GM18867 (cell line): ENCODE results near the gene DUS3L.
A peak's percentile ranks its signal among the peaks of the same experiment; 100 is the strongest.

Experiments used
- ATAC-seq: cut with Tn5 transposase; IDR thresholded peaks from one replicate; pipeline ENCODE4 v1.9.1; 2021; ENCODE audit warnings: mild to moderate bottlenecking, moderate library complexity; ENCODE audit not compliant: unreplicated experiment

Gene DUS3L

GRCh38 chr19:5790559-5791520 is at the start of gene DUS3L:
DUS3L (minus strand) TSS chr19:5791163; CDS start chr19:5791141, 22 bp downstream.
- ATAC-seq = peak; percentile 86

- ATAC-seq = no peak
Measured at GRCh38 chr19:5839065-5840017, 48.4 kb upstream of the DUS3L start, which contains the start of gene FUT6. FUT6 (minus strand) TSS chr19:5839702; CDS start chr19:5832567, 7,135 bp downstream.

GRCh38 chr19:5838353-5839064 is 47.5 kb upstream of the DUS3L start:
- ATAC-seq = no peak

- no peak for ATAC-seq
Measured at GRCh38 chr19:5837761-5838352, 46.9 kb upstream of the DUS3L start.

DNA sequence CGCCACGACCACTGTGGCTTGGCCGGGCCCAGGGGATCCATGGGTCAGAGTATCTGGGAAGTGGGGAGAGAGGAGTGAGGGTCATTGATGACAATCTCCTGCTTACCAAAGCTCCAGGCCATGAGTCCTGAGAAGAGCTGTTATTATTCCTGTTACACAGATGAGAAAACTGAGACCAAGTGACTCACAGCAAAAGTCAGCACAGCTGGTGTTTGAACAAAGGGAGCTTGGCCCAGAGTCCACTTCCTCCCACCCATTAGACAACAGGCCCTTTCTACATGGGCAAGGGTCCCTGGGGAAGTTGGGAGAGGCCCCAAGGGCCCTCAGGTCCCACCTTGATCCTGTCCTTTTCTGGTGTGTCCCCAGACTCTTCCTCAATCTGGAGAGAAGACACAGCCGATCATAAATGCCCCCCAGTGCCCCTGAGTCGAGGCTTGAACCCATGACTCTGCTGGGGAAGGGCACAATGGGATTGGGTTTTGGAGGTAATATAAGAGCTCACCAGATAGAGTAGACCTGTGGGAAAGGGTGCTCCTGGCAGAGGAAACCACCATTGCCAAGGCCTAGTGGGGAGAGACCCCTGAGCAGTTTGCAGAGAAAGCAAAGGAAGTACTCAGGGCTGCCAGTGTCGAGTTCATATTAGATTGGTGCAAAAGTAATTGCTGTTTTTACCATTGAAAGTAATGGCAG is 41.7 kb upstream of the DUS3L start:
- no peak for ATAC-seq

DNA sequence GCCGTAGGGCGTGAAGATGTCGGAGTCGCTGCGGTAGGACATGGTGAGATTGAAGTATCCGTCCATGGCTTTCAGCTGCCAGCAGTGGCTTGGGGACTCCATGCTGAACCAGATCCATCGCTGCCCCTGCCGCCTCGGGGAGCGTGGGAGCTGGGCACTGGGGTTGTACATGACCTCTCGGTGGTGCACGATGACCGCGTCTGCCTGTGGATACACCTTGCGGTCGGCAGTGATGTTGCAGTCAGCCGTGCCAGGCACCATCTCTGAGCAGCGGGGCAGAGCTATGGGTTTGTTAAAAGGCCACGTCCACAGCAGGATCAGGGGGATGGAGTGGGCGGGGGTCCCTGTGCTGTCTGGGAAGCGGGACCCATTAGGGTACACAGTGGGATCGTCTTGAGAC is 41.1 kb upstream of the DUS3L start:
- no peak for ATAC-seq

DNA sequence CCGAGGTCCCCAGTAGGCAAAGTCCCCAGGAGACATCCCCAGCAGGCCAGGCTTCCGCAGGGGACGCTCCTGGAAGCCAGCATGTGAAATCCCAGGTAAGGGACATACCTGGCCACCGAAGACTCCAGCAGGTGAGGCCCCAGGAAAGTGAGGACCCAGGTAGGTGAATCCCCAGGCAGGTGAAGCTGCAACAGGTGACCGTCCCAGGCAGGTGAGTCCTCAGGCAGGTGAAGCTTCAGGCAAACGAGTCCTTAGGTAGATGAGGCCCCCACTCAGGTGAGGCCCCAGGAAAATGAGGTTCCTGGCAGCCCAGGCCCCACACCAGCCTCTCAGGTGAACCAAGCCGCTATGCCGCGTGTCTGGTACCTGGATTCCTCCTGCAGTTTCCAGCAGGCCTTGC is 40.2 kb upstream of the DUS3L start:
- no peak for ATAC-seq

GRCh38 chr19:5829567-5830310 is 38.8 kb upstream of the DUS3L start:
- no peak for ATAC-seq

- no peak for ATAC-seq
Measured at GRCh38 chr19:5828661-5829566, 38.0 kb upstream of the DUS3L start.

DNA sequence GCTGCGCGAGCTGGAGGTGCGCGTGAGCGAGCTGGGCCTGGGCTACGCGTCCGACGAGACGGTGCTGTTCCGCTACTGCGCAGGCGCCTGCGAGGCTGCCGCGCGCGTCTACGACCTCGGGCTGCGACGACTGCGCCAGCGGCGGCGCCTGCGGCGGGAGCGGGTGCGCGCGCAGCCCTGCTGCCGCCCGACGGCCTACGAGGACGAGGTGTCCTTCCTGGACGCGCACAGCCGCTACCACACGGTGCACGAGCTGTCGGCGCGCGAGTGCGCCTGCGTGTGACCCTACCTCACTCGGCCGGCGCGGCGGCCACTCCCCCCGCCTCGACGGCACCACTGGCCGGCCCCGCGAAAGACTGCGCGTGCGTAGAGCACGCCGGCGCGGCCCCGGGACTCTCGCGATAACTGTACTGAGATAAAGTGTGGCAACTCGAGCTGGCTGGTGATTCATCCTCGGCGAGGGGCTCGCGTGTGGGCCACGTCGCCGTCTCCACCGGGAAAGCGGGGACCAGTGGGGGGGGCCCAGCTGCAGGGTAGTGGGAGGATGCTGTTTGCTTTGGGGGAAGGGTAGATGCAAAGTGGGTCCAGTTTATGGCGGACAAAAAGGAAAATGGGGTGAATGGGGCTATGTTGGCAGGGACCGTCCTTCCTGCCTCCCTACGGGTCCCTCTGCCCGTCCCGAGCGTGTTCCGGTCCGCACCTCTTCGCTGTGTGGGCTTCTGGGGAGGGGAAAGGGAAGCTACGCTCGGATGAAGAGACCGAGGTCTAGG is 37.1 kb upstream of the DUS3L start:
- peak; percentile 67 for ATAC-seq

- ATAC-seq = no peak
Measured at GRCh38 chr19:5827342-5827890, 36.5 kb upstream of the DUS3L start.

DNA sequence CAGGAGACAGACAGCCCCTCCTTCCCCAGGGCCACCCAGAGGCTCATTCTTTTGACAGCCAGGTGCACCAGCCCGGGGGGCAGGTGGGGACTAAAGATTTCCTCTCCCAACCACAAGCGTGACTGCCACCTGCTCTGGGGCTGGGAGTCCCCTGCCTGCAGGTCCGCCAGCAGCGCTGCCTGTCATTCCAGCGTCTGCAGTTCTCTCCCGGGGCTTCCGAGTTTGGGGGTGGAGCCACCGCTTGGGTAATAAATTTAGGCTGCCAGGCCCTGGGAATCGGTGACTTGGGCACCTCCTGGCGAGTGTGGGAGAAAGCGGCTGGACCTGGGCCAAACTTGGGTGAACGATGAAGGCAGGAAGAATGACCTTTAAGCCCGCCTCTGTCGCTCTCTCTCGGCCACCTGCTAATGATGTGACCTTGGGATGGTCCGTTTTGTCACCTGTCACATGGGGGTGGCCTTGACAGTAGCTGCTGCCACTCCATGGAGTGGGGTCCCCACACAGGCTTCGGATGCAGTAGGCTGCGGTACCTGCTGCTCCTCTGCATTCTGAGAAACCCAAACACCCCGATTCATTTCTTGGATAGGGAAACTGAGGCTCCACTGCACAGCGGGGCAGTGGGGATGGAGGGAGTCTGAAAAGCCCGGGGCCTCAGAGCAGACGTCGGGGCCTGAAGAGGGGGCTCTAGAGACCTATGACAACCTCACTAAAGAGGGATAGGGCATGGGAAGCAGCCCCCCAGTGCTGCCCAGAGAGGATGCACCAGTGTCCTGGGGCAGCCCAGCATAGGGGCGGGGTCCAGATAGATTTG is 35.8 kb upstream of the DUS3L start:
- ATAC-seq = no peak

GRCh38 chr19:5825178-5825577 is 34.2 kb upstream of the DUS3L start:
- ATAC-seq = no peak

- no peak for ATAC-seq
Measured at GRCh38 chr19:5824751-5825150, 33.8 kb upstream of the DUS3L start.

DNA sequence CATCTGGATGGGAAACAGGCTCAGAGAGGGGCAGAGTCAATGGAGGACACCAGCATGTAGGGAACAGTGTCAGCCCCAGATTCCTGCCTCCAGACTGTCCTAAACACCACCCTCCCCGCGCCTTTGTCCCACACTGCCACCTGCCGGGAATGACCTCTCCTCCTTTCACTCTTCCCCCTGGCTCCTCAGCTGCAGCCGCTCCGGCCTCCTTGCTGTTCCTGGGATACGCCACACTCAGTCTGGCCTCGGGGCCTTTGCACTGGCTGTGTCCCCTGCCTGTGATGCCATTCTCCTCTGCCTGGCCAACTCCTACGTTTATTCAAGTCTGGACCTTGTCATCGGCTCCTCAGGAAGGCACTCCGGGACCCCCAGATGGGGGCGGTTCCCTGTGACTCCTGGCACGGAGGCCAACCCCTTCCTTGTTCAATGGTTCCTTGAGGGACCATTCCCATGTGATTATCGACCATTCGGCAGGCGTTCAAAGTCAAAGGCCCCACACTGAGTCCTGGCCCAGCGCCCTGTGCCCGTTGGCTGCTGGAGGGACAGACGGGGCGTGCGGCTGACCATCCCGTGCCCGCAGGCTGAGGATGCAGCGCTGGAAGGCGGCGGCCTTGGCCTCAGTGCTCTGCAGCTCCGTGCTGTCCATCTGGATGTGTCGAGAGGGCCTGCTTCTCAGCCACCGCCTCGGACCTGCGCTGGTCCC is 32.8 kb upstream of the DUS3L start:
- ATAC-seq = no peak
